HepG2 (cell line): ENCODE measurements around the gene FXR2.

Experiments used
- CTCF ChIP-seq: sonication (generic); formaldehyde crosslinking; IDR thresholded peaks from 2 replicates; pipeline ENCODE4 v1.5.0; 2020; ENCODE audit warnings: mild to moderate bottlenecking, missing genetic modification reagents, moderate library complexity
- DPF2 ChIP-seq: sonication (generic); formaldehyde crosslinking; IDR thresholded peaks from 2 replicates; pipeline ENCODE4 v1.4.0; 2020; ENCODE audit warnings: mild to moderate bottlenecking, low read depth, missing genetic modification reagents, borderline replicate concordance
- HIC2 ChIP-seq: sonication (generic); formaldehyde crosslinking; IDR thresholded peaks from 2 replicates; pipeline ENCODE4 v1.9.0; 2022; ENCODE audit warnings: low read depth, missing genetic modification reagents
- KMT2A ChIP-seq: sonication (generic); formaldehyde crosslinking; IDR thresholded peaks from 2 replicates; pipeline ENCODE4 v1.4.0; 2020; ENCODE audit warnings: missing genetic modification reagents
- MIXL1 ChIP-seq: IDR thresholded peaks from 2 replicates; pipeline ENCODE4 v1.6.1; 2016
- NRL ChIP-seq: sonication (generic); formaldehyde crosslinking; IDR thresholded peaks from 2 replicates; pipeline ENCODE4 v1.5.0; 2020; ENCODE audit warnings: missing genetic modification reagents, mild to moderate bottlenecking, moderate library complexity, borderline replicate concordance
- POLR2AphosphoS5 ChIP-seq: IDR thresholded peaks from 2 replicates; pipeline ENCODE4 v1.6.1; 2012; ENCODE audit warnings: low read depth, low read length
- ZFX ChIP-seq: sonication (generic); formaldehyde crosslinking; IDR thresholded peaks from 2 replicates; pipeline ENCODE4 v1.4.0; 2020; ENCODE audit warnings: mild to moderate bottlenecking, low read depth, missing genetic modification reagents, moderate library complexity
- ZNF10 ChIP-seq: sonication (generic); formaldehyde crosslinking; IDR thresholded peaks from 2 replicates; pipeline ENCODE4 v1.4.0; 2020; ENCODE audit warnings: mild to moderate bottlenecking, low read depth, missing genetic modification reagents, borderline replicate concordance
- ZNF512 ChIP-seq: sonication (generic); formaldehyde crosslinking; IDR thresholded peaks from 2 replicates; pipeline ENCODE4 v1.4.0; 2020; ENCODE audit warnings: mild to moderate bottlenecking, missing genetic modification reagents
- TF ChIP-seq, protein P1 (sequence below): sonication (generic); formaldehyde crosslinking; IDR thresholded peaks from one replicate; pipeline ENCODE4 v1.5.1; 2020; ENCODE audit warnings: mild to moderate bottlenecking, missing genetic modification reagents; ENCODE audit errors: not compliant biosample characterization

- TF ChIP-seq POLR2AphosphoS5 (no peak), HIC2 (CRISPR knock-in tag) (no peak), NRL (CRISPR knock-in tag) (no peak), ZNF10 (CRISPR knock-in tag) (no peak), CTCF (CRISPR knock-in tag) (no peak), DPF2 (CRISPR knock-in tag) (no peak), ZNF512 (CRISPR knock-in tag) (no peak), ZFX (CRISPR knock-in tag) (no peak), MIXL1 (CRISPR knock-in tag) (no peak), KMT2A (CRISPR knock-in tag) (no peak)
- TF ChIP-seq, protein P1, sequence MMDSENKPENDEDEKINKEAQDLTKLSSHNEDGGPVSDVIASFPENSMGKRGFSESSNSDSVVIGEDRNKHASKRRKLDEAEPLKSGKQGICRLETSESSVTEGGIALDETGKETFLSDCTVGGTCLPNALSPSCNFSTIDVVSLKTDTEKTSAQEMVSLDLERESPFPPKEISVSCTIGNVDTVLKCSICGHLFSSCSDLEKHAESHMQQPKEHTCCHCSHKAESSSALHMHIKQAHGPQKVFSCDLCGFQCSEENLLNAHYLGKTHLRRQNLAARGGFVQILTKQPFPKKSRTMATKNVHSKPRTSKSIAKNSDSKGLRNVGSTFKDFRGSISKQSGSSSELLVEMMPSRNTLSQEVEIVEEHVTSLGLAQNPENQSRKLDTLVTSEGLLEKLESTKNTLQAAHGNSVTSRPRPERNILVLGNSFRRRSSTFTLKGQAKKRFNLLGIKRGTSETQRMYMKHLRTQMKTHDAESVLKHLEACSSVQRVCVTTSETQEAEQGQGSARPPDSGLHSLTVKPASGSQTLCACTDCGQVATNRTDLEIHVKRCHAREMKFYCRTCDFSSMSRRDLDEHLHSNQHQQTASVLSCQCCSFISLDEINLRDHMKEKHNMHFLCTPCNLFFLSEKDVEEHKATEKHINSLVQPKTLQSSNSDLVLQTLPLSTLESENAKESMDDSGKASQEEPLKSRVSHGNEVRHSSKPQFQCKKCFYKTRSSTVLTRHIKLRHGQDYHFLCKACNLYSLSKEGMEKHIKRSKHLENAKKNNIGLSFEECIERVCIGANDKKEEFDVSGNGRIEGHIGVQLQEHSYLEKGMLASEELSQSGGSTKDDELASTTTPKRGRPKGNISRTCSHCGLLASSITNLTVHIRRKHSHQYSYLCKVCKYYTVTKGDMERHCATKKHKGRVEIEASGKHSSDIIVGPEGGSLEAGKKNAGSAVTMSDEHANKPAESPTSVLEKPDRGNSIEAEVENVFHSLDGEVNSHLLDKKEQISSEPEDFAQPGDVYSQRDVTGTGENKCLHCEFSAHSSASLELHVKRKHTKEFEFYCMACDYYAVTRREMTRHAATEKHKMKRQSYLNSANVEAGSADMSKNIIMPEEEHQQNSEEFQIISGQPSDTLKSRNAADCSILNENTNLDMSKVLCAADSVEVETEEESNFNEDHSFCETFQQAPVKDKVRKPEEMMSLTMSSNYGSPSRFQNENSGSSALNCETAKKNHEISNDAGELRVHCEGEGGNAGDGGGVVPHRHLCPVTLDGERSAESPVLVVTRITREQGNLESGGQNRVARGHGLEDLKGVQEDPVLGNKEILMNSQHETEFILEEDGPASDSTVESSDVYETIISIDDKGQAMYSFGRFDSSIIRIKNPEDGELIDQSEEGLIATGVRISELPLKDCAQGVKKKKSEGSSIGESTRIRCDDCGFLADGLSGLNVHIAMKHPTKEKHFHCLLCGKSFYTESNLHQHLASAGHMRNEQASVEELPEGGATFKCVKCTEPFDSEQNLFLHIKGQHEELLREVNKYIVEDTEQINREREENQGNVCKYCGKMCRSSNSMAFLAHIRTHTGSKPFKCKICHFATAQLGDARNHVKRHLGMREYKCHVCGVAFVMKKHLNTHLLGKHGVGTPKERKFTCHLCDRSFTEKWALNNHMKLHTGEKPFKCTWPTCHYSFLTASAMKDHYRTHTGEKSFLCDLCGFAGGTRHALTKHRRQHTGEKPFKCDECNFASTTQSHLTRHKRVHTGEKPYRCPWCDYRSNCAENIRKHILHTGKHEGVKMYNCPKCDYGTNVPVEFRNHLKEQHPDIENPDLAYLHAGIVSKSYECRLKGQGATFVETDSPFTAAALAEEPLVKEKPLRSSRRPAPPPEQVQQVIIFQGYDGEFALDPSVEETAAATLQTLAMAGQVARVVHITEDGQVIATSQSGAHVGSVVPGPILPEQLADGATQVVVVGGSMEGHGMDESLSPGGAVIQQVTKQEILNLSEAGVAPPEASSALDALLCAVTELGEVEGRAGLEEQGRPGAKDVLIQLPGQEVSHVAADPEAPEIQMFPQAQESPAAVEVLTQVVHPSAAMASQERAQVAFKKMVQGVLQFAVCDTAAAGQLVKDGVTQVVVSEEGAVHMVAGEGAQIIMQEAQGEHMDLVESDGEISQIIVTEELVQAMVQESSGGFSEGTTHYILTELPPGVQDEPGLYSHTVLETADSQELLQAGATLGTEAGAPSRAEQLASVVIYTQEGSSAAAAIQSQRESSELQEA (CRISPR knock-in tag): no peak
These were observed 56.0 kb downstream of the FXR2 start, which contains the start of gene TNFSF13 for GRCh38 chr17:7558544-7559319.
